Neutrophil (primary cell): Measurements from ENCODE around the gene NHLRC4.

Source experiments
- H3K27ac ChIP-seq: fragments of 200-600 bp; sonication (generic); 2 replicates; pipeline ENCODE4 v1.5.1; 2016; ENCODE audit warnings: mild to moderate bottlenecking, moderate library complexity
- H3K27me3 ChIP-seq: fragments of 200-600 bp; sonication (generic); 2 replicates; pipeline ENCODE4 v1.6.0; 2016; ENCODE audit warnings: mild to moderate bottlenecking
- H3K36me3 ChIP-seq: fragments of 200-600 bp; sonication (generic); 2 replicates; pipeline ENCODE4 v1.5.1; 2017
- H3K4me1 ChIP-seq, 2 experiments: fragments of 200-600 bp in 1 of 2; sonication (generic) in 1 of 2; 1 replicate in 1 of 2; 2 replicates in 1 of 2; pipeline versions ENCODE4 v1.5.1 to v1.6.1; 2013 to 2016; ENCODE audit warnings: low read depth in 1 of 2, low read length in 1 of 2, mild to moderate bottlenecking in 1 of 2, moderate library complexity in 1 of 2; ENCODE audit not compliant: control insufficient read depth in 1 of 2, insufficient read depth in 1 of 2
- H3K4me3 ChIP-seq, 2 experiments: fragments of 200-600 bp in 1 of 2; sonication (generic) in 1 of 2; 1 replicate in 1 of 2; 2 replicates in 1 of 2; pipeline ENCODE4 v1.5.1; 2013 to 2016; ENCODE audit warnings: low read depth in 1 of 2, low read length in 1 of 2, mild to moderate bottlenecking in 1 of 2, moderate library complexity in 1 of 2
- H3K9me3 ChIP-seq: fragments of 200-600 bp; sonication (generic); 2 replicates; pipeline ENCODE4 v1.5.1; 2016
- TF ChIP-seq, protein P1 (sequence below): fragments of 200-600 bp; sonication (generic); IDR thresholded peaks from 2 replicates; pipeline ENCODE4 v1.5.1; 2016; ENCODE audit warnings: antibody characterized with exemption

NHLRC4 gene

DNA sequence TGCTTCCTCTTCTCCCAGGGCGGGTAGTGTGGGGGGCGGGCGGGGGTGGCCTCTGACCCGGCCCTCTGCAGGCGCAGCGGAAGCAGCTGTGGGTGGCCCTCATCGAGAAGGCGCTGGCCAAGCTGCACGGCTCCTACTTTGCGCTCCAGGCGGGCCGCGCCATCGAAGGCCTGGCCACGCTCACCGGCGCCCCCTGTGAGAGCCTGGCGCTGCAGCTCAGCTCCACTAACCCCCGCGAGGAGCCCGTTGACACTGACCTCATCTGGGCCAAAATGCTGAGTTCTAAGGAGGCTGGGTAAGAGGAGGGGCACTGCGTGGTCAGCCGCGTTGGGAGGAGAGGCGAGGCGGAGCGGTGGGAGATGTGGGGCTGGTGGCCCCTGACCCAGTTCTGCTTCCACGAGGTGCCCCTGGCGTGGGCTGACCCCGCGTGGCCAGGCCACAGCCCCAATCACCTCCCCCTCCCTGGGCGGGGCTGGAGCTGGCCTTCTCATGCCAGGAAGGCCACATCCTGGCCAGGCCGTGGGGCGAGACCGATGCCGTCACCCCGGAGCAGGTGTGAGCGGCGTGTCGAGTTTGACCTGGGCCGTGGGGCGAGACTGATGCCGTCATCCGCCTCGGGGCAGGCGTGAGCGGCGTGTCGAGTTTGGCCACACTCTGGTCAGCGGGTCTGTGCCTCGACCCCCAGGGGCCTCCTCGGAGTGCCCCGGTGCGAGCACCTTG, 17.1 kb upstream of the NHLRC4 start:
- Histone ChIP-seq H3K4me1 (peaks cover 15 to 19% of the 10 kb centered on the region in 2 experiments), H3K27me3 (no peaks in the 10 kb centered on the region), H3K27ac (no peak overlapping the region), H3K36me3 (peaks cover 53% of the 10 kb centered on the region), H3K4me3 (no peak overlapping the region), H3K9me3 (no peaks in the 10 kb centered on the region)
- TF ChIP-seq, protein P1, sequence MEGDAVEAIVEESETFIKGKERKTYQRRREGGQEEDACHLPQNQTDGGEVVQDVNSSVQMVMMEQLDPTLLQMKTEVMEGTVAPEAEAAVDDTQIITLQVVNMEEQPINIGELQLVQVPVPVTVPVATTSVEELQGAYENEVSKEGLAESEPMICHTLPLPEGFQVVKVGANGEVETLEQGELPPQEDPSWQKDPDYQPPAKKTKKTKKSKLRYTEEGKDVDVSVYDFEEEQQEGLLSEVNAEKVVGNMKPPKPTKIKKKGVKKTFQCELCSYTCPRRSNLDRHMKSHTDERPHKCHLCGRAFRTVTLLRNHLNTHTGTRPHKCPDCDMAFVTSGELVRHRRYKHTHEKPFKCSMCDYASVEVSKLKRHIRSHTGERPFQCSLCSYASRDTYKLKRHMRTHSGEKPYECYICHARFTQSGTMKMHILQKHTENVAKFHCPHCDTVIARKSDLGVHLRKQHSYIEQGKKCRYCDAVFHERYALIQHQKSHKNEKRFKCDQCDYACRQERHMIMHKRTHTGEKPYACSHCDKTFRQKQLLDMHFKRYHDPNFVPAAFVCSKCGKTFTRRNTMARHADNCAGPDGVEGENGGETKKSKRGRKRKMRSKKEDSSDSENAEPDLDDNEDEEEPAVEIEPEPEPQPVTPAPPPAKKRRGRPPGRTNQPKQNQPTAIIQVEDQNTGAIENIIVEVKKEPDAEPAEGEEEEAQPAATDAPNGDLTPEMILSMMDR: no peak

DNA sequence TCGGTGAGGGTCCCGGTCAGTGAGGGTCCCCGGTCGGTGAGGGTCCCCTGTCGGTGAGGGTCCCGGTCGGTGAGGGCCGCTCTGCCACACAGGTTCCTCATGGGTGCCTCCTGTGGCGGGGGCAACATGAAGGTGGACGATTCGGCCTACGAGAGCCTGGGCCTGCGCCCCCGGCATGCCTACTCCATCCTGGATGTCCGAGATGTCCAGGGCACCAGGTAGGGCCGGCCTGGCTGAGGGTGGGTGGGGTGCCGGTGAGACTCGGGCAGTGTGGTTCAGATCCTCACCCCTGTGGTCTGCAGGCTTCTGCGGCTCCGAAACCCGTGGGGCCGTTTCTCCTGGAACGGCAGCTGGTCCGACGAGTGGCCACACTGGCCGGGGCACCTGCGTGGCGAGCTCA, 15.6 kb upstream of the NHLRC4 start:
- H3K4me3 ChIP-seq: no peak overlapping the region
- H3K36me3 ChIP-seq: peaks cover 53% of the 10 kb centered on the region
- no peaks in the 10 kb centered on the region for H3K9me3 ChIP-seq
- no peak overlapping the region for H3K27ac ChIP-seq
- no peaks in the 10 kb centered on the region for H3K27me3 ChIP-seq
- TF ChIP-seq, protein P1: no peak
- peaks cover 14 to 17% of the 10 kb centered on the region in 2 experiments for H3K4me1 ChIP-seq

DNA sequence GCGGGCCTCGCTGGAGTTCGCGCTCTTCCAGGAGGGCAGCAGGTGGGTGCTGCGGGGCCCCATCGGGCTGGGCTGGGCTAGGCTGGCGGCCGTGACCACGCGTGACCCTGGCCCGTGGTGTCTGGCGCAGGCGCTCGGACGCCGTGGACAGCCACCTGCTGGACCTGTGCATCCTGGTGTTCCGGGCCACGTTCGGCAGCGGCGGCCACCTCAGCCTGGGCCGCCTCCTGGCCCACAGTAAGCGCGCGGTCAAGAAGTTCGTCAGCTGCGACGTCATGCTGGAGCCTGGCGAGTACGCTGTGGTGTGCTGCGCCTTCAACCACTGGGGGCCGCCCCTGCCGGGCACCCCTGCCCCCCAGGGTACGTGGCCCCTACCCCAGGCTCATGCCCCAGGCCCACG, 14.6 kb upstream of the NHLRC4 start:
- Histone ChIP-seq H3K4me1 (peaks cover 5 to 8% of the 10 kb centered on the region in 2 experiments), H3K27me3 (peaks cover 2% of the 10 kb centered on the region), H3K27ac (no peak overlapping the region), H3K4me3 (no peak overlapping the region), H3K9me3 (no peaks in the 10 kb centered on the region), H3K36me3 (peaks cover 53% of the 10 kb centered on the region)
- TF ChIP-seq, protein P1: no peak

DNA sequence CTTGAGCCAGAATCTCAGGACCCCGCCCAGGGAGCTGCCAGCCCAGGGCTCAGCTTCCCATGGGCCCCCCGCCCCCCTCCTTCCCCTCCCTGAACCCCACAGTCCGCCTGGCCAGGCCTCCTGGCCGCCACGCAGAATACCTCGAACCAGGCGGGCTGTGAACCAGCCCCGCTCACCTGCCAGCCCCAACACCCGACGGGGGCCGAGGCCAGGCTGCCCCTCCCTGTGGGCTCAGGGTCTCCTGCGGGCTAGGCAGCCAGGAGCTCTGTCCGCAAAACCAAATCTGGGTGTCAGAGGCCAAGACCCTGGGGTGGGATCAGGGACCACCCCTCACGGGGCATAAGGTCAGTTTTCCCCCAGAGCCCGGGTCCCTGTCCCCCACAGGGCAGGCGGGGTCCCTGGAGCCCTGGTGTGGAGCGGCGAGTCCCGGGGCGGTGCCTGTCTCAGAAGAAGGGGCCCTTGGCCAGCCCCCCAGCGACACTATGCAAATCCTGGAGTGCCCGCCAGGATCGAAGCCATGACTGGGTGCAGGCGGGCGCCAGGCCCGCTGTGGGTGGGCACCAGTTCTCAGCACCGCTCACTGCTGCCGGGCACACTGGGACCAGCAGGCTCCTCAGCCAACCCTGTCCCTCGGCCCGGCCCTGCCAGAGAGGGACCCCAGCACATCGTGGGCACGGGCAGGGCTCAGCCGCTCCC, 13.1 kb upstream of the NHLRC4 start:
- no peak overlapping the region for H3K27ac ChIP-seq
- no peak overlapping the region for H3K4me3 ChIP-seq
- TF ChIP-seq, protein P1: no peak
- no peaks in the 10 kb centered on the region for H3K4me1 ChIP-seq
- no peaks in the 10 kb centered on the region for H3K9me3 ChIP-seq
- H3K27me3 ChIP-seq: peaks cover 18% of the 10 kb centered on the region
- H3K36me3 ChIP-seq: peaks cover 48% of the 10 kb centered on the region

DNA sequence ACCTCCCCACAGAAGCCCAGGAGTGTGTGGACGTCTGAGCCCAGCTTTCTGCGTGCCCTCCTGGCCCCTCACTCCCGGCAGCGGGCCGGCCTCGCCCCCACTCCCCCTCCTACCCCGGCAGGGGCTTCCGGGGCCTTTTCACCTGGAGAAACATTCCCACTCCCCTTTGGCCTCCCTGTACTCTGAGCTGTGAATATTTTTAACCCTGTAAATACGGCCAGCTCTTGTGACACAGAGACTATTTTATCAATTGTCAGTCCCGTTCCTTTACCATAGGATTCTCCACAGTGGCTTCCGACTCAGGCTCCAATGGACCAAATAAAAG, 12.5 kb upstream of the NHLRC4 start:
- no peak overlapping the region for H3K27ac ChIP-seq
- H3K4me1 ChIP-seq: no peaks in the 10 kb centered on the region
- H3K27me3 ChIP-seq: peaks cover 23% of the 10 kb centered on the region
- TF ChIP-seq, protein P1: no peak
- no peak overlapping the region for H3K4me3 ChIP-seq
- H3K9me3 ChIP-seq: no peaks in the 10 kb centered on the region
- H3K36me3 ChIP-seq: peaks cover 43% of the 10 kb centered on the region
